Loucy (cell line): Measurements from ENCODE around the gene OR52E2.

ENCODE experiments used
- EZH2phosphoT487 ChIP-seq: fragments of 200-600 bp; IDR thresholded peaks from 2 replicates; pipeline ENCODE4 v1.6.1; 2018; ENCODE audit warnings: antibody characterized with exemption, mild to moderate bottlenecking, moderate library complexity, borderline replicate concordance
- TF ChIP-seq, protein P1 (sequence below): fragments of 200-600 bp; sonication (generic); conservative IDR thresholded peaks from 2 replicates; pipeline ENCODE4 v1.5.1; 2014; ENCODE audit warnings: mild to moderate bottlenecking, antibody characterized with exemption, low read length

DNA sequence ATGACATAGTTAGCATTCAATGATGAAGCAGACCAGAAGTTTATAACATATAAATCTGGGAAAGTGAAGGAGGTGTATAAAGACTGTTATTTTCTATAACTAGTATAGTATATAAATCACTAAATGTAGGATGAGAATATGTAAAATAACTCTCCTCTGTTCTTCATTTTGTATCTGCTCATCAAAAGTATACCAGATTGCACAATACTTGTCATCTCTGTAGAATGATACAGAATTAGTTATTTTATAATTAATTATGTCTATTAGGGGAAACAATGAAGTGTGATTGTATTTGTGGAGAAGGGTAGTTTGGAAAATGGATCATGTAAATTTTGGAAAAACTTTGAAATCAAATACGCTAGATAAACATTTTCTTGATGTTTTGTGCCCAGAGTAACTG lies 46.4 kb downstream of the OR52E2 start:
- TF ChIP-seq, protein P1, sequence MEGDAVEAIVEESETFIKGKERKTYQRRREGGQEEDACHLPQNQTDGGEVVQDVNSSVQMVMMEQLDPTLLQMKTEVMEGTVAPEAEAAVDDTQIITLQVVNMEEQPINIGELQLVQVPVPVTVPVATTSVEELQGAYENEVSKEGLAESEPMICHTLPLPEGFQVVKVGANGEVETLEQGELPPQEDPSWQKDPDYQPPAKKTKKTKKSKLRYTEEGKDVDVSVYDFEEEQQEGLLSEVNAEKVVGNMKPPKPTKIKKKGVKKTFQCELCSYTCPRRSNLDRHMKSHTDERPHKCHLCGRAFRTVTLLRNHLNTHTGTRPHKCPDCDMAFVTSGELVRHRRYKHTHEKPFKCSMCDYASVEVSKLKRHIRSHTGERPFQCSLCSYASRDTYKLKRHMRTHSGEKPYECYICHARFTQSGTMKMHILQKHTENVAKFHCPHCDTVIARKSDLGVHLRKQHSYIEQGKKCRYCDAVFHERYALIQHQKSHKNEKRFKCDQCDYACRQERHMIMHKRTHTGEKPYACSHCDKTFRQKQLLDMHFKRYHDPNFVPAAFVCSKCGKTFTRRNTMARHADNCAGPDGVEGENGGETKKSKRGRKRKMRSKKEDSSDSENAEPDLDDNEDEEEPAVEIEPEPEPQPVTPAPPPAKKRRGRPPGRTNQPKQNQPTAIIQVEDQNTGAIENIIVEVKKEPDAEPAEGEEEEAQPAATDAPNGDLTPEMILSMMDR: no peak
- TF ChIP-seq EZH2phosphoT487: no peak
